Ectodermal cell (in vitro differentiated cells): Measurements from ENCODE around the gene ASXL1.
"Not testable (repeated sequence)": the region's sequence is repeated elsewhere in the genome, so short reads cannot be mapped to it uniquely, and the experiment has no call there.

Experiments
- H3K27ac ChIP-seq: 2 replicates; pipeline ENCODE4 v1.7.0; 2013; ENCODE audit warnings: mild to moderate bottlenecking, low read depth, low read length; ENCODE audit not compliant: insufficient read depth, poor library complexity, severe bottlenecking
- H3K27me3 ChIP-seq: 2 replicates; pipeline ENCODE4 v1.7.0; 2013; ENCODE audit warnings: mild to moderate bottlenecking, low read length; ENCODE audit not compliant: insufficient read depth, control insufficient read depth, poor library complexity, severe bottlenecking
- H3K36me3 ChIP-seq: one replicate; pipeline ENCODE4 v1.7.0; 2013; ENCODE audit warnings: low read length; ENCODE audit not compliant: control insufficient read depth, insufficient read depth
- H3K4me1 ChIP-seq: one replicate; pipeline ENCODE4 v1.7.0; 2013; ENCODE audit warnings: low read length; ENCODE audit not compliant: control insufficient read depth, insufficient read depth
- H3K4me3 ChIP-seq: 2 replicates; pipeline ENCODE4 v1.7.0; 2013; ENCODE audit warnings: low read depth, low read length, control low read depth; ENCODE audit not compliant: insufficient read depth
- H3K9me3 ChIP-seq: 2 replicates; pipeline ENCODE4 v1.7.0; 2013; ENCODE audit warnings: mild to moderate bottlenecking, low read length, moderate library complexity; ENCODE audit not compliant: control insufficient read depth
- WGBS, 2 experiments: methylation state at CpG; one replicate each; pipeline ENCODE4 v1.1.7; 2013; ENCODE audit warnings: missing lambda C conversion rate in 2 of 2; 5-methylcytosine and 5-hydroxymethylcytosine counted together

The ASXL1 gene

GRCh38 chr20:32323761-32324160 lies 34.4 kb upstream of the ASXL1 start:
- WGBS, 2 experiments: 90 to 99% methylated on average over 4 of the region's 5 CpGs
- not testable (repeated sequence) for H3K4me3 ChIP-seq

DNA sequence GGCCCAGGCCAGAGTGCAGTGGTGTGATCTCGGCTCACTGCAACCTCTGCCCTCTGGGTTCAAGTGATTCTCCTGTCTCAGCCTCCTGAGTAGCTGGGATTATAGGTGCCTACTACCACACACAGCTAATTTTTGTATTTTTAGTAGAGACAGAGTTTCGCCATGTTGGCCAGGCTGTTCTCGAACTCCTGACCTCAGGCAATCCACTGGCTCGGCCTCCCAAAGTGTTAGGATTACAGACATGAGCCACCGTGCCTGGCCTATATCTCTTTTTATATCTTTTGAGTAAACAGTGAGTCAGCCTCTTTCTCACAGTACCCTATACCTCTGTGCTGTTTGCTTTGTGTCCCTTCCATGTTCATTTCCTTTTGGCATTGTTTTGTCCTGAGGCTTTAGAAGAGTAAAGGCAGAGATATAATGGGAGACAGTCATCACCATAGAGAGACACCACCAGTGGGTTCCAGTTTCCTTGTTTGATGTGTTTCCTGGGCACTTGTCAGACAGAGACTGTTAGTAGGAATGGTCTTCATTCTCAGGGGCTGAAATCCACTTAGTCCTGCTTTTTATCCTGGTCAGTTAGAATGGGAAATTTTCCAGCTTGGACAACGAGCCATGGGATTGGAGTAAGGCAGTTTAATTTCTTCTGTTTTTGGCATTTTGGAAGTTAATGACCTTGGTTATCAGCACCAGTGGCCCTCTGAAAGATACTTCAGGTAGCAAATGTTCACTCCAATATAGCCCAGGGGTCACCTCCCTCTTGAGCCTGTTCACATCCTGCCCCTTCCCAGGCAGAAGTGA lies 32.2 kb upstream of the ASXL1 start:
- WGBS, 2 experiments: 84 to 91% methylated on average over 6 of the region's 6 CpGs
- Histone ChIP-seq H3K4me3 (no peak overlapping the region), H3K27me3 (no peaks in the 10 kb centered on the region), H3K4me1 (no peaks in the 10 kb centered on the region), H3K9me3 (no peaks in the 10 kb centered on the region), H3K36me3 (peaks cover 4% of the 10 kb centered on the region), H3K27ac (peak overlapping the region; percentile 16)

More at GRCh38 chr20:32323761-32324160, 34.4 kb upstream of the ASXL1 start:
- not testable (repeated sequence) for H3K9me3 ChIP-seq, H3K36me3 ChIP-seq, H3K27me3 ChIP-seq, H3K27ac ChIP-seq, H3K4me1 ChIP-seq

DNA sequence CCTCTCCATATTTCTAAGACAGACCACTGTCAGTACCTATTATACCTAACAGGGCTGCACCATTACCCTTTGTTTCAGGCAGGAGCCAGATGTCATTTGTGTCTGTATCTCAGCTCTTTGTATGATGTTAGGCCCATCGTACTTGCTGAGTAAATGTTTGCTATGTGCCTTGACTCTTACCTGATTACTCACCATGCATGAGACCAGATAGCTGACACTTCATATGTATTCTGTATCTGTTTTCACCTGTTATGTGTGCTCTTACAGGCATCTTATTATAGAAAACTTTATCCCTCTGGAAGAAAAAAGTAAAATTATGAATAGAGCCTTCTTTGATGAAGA lies 31.7 kb upstream of the ASXL1 start:
- peaks cover 9% of the 10 kb centered on the region for H3K36me3 ChIP-seq
- no peak overlapping the region for H3K27ac ChIP-seq

DNA sequence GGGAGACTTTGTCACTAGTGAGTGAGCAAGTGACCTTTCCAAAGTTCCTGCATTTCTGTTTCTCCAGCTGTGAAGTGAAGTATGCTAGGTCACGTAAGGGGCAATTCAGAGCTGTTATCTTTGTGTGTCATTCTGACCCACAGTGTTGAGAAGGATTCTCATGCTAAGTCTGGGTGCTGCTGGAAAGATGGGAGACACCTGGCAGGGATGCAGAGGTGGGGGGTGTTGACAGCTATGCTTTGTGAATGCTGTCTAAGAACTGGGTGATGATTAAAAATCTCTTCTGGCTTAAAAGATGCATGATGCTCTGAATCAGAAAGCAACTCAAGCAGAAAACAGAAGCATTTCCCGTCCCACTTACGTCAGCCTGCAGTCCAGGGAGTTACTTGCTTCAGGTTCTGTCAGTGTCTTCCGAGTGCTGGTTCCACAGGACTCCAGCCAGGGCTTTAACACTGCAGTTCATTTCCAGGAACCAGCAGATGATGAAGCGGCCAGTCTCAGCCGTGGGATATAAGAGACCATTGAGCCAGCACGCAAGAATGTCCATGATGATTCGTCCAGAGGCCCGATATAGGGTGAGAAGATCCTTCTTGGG lies 30.9 kb upstream of the ASXL1 start:
- H3K27ac ChIP-seq: no peak overlapping the region
- H3K4me1 ChIP-seq: no peaks in the 10 kb centered on the region
- H3K9me3 ChIP-seq: no peaks in the 10 kb centered on the region
- no peak overlapping the region for H3K4me3 ChIP-seq
- peaks cover 16% of the 10 kb centered on the region for H3K36me3 ChIP-seq
- 96% methylated on average over 9 of the region's 9 CpGs for WGBS, 2 experiments
- H3K27me3 ChIP-seq: no peaks in the 10 kb centered on the region

More for the DNA sequence above, 31.7 kb upstream of the ASXL1 start:
- H3K27me3 ChIP-seq: no peaks in the 10 kb centered on the region
- 92 to 100% methylated on average over 1 of the region's 1 CpG for WGBS, 2 experiments
- H3K4me1 ChIP-seq: no peaks in the 10 kb centered on the region
- H3K4me3 ChIP-seq: no peak overlapping the region
- no peaks in the 10 kb centered on the region for H3K9me3 ChIP-seq

DNA sequence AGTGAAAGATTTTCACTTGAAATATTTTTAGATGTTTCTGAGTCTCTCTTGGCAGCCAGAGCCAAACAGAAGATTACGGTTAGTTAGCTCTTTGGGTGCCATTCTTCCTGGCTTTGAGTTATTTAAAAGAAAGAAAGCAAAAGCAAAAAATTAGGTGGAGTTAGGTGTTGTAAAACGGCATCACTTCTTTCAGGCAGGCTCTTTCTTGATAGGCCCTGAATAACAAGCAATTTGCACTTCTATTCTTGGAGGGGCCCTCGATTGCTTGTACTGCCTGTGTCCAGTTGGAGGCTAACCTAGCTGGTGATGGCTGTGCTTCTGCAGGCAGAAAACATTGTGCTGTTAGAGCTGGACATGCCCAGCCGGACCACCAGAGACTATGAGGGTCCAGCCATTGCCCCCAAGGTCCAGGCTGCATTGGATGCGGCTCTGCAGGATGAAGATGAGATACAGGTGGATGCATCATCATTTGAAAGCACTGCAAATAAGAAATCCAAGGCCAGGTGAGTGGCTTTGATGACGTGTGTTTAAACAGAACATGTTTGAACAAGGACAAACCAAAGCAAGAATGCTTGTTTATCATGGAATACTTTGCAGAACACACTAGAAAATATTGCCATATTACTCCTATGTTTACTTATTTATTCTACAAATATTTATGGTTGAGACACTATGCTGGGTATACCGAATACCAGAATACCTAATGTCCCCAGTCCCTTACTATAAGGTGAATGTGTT lies 28.1 kb upstream of the ASXL1 start:
- 95% methylated on average over 6 of the region's 7 CpGs for WGBS, 2 experiments
- Histone ChIP-seq H3K4me1 (no peaks in the 10 kb centered on the region), H3K27me3 (no peaks in the 10 kb centered on the region), H3K27ac (no peak overlapping the region), H3K4me3 (no peak overlapping the region), H3K9me3 (no peaks in the 10 kb centered on the region), H3K36me3 (peaks cover 26% of the 10 kb centered on the region)

GRCh38 chr20:32330555-32330897 lies 27.6 kb upstream of the ASXL1 start:
- H3K4me1 ChIP-seq: no peaks in the 10 kb centered on the region
- H3K27ac ChIP-seq: no peak overlapping the region
- WGBS, 2 experiments: 90% methylated on average over 1 of the region's 1 CpG; no CpG with 5 or more reads in 1 of the 2 experiments
- no peak overlapping the region for H3K4me3 ChIP-seq
- H3K9me3 ChIP-seq: no peaks in the 10 kb centered on the region
- peaks cover 26% of the 10 kb centered on the region for H3K36me3 ChIP-seq
- H3K27me3 ChIP-seq: no peaks in the 10 kb centered on the region

DNA sequence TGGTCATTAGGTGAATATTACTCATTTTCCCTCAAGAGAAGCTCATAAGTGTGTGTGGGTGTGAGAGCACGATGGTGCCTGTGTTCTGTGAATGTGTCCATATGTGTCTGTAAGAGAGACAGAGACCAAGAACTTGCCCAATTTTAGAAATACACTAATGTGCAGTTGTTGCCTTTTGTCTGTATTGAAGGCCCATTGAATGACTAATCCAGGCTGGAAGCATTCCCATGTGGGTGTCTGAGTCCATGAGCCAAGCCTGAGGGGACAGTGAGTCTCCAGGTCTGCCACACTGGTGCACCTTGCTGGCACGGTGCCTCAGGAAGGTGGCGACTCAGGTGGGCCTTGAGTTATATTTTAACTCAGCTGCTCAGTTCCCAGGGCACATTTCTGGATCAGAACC lies 25.5 kb upstream of the ASXL1 start:
- WGBS, 2 experiments: 94 to 97% methylated on average over 3 of the region's 3 CpGs
- Histone ChIP-seq H3K4me3 (no peak overlapping the region), H3K36me3 (peaks cover 21% of the 10 kb centered on the region), H3K27ac (no peak overlapping the region), H3K4me1 (no peaks in the 10 kb centered on the region), H3K27me3 (no peaks in the 10 kb centered on the region), H3K9me3 (no peaks in the 10 kb centered on the region)

GRCh38 chr20:32333181-32333987 lies 24.7 kb upstream of the ASXL1 start:
- Histone ChIP-seq H3K36me3 (peaks cover 21% of the 10 kb centered on the region), H3K4me3 (no peak overlapping the region), H3K4me1 (no peaks in the 10 kb centered on the region), H3K9me3 (no peaks in the 10 kb centered on the region), H3K27ac (no peak overlapping the region), H3K27me3 (no peaks in the 10 kb centered on the region)
- 95 to 96% methylated on average over 12 of the region's 12 CpGs for WGBS, 2 experiments

DNA sequence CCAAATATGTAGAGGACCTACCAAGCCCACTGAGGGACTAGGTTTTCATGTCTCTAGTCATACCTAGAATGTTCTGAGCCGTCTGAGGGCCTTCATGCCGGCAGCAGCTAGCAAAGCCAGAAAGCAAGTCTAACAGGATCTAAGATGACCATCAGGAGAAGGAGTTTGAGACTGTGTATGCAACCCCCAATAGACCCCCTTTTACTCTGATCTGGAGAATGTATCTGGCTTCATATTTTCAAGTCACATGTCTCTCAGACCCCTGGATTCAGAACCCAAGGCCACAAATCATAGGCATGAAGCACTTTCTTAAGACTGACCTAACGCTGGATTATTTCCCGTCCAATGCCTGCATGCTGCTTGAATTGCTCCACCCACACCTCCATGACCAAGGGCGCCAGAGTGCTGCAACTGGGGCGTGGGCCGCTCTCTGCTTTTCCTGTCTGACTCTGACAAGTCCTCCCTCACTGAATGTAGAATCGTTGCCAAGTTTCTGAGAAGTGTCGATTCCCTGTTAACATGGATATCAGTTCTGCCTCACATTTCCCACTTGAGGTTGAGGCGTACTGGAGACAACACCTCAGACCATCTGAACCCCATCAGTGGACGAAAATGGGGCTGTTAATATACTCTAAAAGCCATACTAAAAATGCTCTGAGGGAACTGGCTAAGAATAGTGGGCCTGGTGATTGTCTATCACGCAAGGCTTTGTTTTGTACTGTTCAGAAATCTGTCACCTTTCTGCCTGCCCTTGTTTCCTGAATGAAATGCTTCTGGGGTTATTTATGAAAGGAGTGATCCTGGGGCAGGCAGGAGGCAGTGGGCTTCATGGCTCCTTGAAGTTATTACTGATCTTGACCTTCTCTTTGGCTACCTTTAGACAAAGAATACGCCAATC lies 23.9 kb upstream of the ASXL1 start:
- WGBS, 2 experiments: 92 to 94% methylated on average over 12 to 13 of the region's 13 CpGs

More for the DNA sequence above, 23.9 kb upstream of the ASXL1 start:
- H3K27ac ChIP-seq: no peak overlapping the region
- no peak overlapping the region for H3K4me3 ChIP-seq
- peaks cover 21% of the 10 kb centered on the region for H3K36me3 ChIP-seq
- H3K27me3 ChIP-seq: no peaks in the 10 kb centered on the region
- H3K4me1 ChIP-seq: no peaks in the 10 kb centered on the region
- H3K9me3 ChIP-seq: no peaks in the 10 kb centered on the region
